Body of pancreas (tissue), 4 donors: Measurements from ENCODE around the gene GPR107. TPM values are rescaled to one million over a fixed set of nuclear protein-coding genes. Genes with fewer than 3 reads are reported as not detected.

Experiments used
- ATAC-seq: fragments of 150-250 bp; one replicate; pipeline ENCODE4 v1.9.1; 2016
- DNase-seq, 4 donors: peaks; one replicate each; pipeline ENCODE4 v3.0.0-alpha.2; 2019
- H3K27ac ChIP-seq, 4 donors: fragments of 200-600 bp; sonication (generic); 1 replicate in 3 of 4; 2 replicates in 1 of 4; pipeline versions ENCODE4 v1.5.1 to v1.6.1; 2016 to 2019; ENCODE audit warnings: mild to moderate bottlenecking in 1 of 4, mixed read lengths in 1 of 4, moderate library complexity in 1 of 4
- H3K27me3 ChIP-seq, 2 donors: fragments of 200-600 bp; sonication (generic); one replicate each; pipeline ENCODE4 v1.6.0; 2016; ENCODE audit warnings: mild to moderate bottlenecking in 1 of 2
- H3K36me3 ChIP-seq, 2 donors: fragments of 200-600 bp; sonication (generic); replicated peaks in 1 of 2; 2 replicates each; pipeline ENCODE4 v1.5.1; 2016; ENCODE audit warnings: low read depth in 2 of 2; ENCODE audit not compliant: insufficient read depth in 1 of 2
- H3K4me1 ChIP-seq: fragments of 200-600 bp; sonication (generic); one replicate; pipeline ENCODE4 v1.6.0; 2016
- H3K4me3 ChIP-seq, 2 donors: fragments of 200-600 bp; sonication (generic); 1 replicate in 1 of 2; 2 replicates in 1 of 2; pipeline ENCODE4 v1.5.1; 2016 to 2019
- H3K9me3 ChIP-seq, 3 donors: fragments of 200-600 bp; sonication (generic); 1 replicate in 2 of 3; 2 replicates in 1 of 3; pipeline ENCODE4 v1.5.1; 2016
- CTCF ChIP-seq, 7 experiments: fragments of 450-650 bp in 4 of 7; fragments of 200-600 bp in 3 of 7; sonication (generic) in 3 of 7; IDR thresholded peaks; one replicate each; pipeline ENCODE4 v1.5.1; 2016 to 2019; ENCODE audit warnings: antibody characterized with exemption in 7 of 7
- POLR2A ChIP-seq, 3 donors: fragments of 450-650 bp; IDR thresholded peaks; one replicate each; pipeline ENCODE4 v1.6.1; 2016; ENCODE audit warnings: antibody characterized with exemption in 3 of 3, mild to moderate bottlenecking in 2 of 3
- WGBS, 2 donors: methylation state at CpG; one replicate each; pipeline ENCODE4 v1.1.5; 2017; 5-methylcytosine and 5-hydroxymethylcytosine counted together
- intact Hi-C: fragments of 100-400 bp; cut with DNase I; formaldehyde crosslinking; loops from one replicate; pipeline ENCODE4 v1.15.1; 2023
- total RNA-seq, 2 donors: library from RNA; depleted of rRNA; stranded (reverse); fragments of >200 nt; gene quantifications; one replicate each; pipeline ENCODE4 v1.1.0, GENCODE V29; 2016

GPR107 gene
- total RNA-seq, 2 donors from 2014 or later = 9.6 to 11.4 TPM

DNA sequence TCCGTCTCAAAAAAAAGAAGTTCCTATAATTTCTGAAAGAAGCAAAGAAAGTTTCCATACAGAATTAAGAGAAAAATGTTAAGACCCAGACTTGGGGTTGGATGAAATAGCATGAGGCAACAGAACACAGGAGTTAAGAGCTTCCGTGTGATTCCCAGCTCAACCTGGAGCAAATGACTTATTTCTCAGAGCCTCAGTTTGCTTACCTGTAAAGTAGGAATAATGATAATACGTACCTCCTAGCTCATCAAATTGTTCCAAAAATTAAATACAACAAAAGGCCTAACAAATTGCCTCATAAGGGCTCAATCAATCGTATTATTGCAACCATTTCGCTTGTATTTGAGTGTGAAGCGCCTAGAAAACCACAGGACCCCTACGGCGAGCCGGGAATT is 600 bp upstream of the GPR107 start:
- ATAC-seq = no peak
- intact Hi-C loops = no loop called here
- peak overlapping the region; percentile 74 to 86 (median 80) for H3K27ac ChIP-seq

GRCh38 chr9:130054325-130054786 is 650 bp downstream of the GPR107 start:
- peak overlapping the region; percentile 74 to 86 (median 80) for H3K27ac ChIP-seq
- peaks cover 19% of the 10 kb centered on the region for H3K4me1 ChIP-seq
- H3K4me3 ChIP-seq = peak overlapping the region; percentile 99
- ATAC-seq = peak; percentile 7
- WGBS, 2 donors = 2 to 3% methylated on average over 14 of the region's 14 CpGs
- DNase-seq = no peak
- intact Hi-C loops = no loop called here
- H3K27me3 ChIP-seq = no peaks in the 10 kb centered on the region
- TF ChIP-seq POLR2A (IDR thresholded peaks at IDR 0.05) (no peak), CTCF (IDR thresholded peaks at IDR 0.05) (no peak)
- H3K36me3 ChIP-seq = no peaks in the 10 kb centered on the region
- H3K9me3 ChIP-seq = no peaks in the 10 kb centered on the region

More for the DNA sequence above, 600 bp upstream of the GPR107 start:
- TF ChIP-seq POLR2A (IDR thresholded peaks at IDR 0.05) (no peak), CTCF (IDR thresholded peaks at IDR 0.05) (no peak)
- H3K4me3 ChIP-seq = peak overlapping the region; percentile 99
- 10% methylated on average over 9 of the region's 9 CpGs for WGBS, 2 donors
- peaks cover 19% of the 10 kb centered on the region for H3K4me1 ChIP-seq
- no peaks in the 10 kb centered on the region for H3K27me3 ChIP-seq
- no peak for DNase-seq
- no peaks in the 10 kb centered on the region for H3K36me3 ChIP-seq
- no peaks in the 10 kb centered on the region for H3K9me3 ChIP-seq

- Histone ChIP-seq H3K4me3 (no peak overlapping the region), H3K9me3 (no peaks in the 10 kb centered on the region), H3K36me3 (no peaks in the 10 kb centered on the region), H3K27me3 (no peaks in the 10 kb centered on the region), H3K27ac (no peak overlapping the region), H3K4me1 (peaks cover 19% of the 10 kb centered on the region)
- ATAC-seq = no peak
- TF ChIP-seq POLR2A (IDR thresholded peaks at IDR 0.05) = no peak
- TF ChIP-seq CTCF (IDR thresholded peaks at IDR 0.05) = no peak
- intact Hi-C loops = no loop called here
- no peak for DNase-seq
- 61 to 69% methylated on average over 7 to 8 of the region's 8 CpGs for WGBS, 2 donors
Measured at GRCh38 chr9:130054820-130055219, 1.1 kb downstream of the GPR107 start.

GRCh38 chr9:130058154-130058553 is 4.4 kb downstream of the GPR107 start:
- WGBS, 2 donors = 87 to 91% methylated on average over 7 of the region's 7 CpGs
- DNase-seq (no peak), ATAC-seq (no peak)
- no peaks in the 10 kb centered on the region for H3K36me3 ChIP-seq
- intact Hi-C loops = no loop called here
- TF ChIP-seq CTCF (IDR thresholded peaks at IDR 0.05) (peak in 1 of 7 experiments; percentile 8), POLR2A (IDR thresholded peaks at IDR 0.05) (no peak)
- H3K27me3 ChIP-seq = no peaks in the 10 kb centered on the region
- H3K4me1 ChIP-seq = peaks cover 10% of the 10 kb centered on the region
- H3K27ac ChIP-seq = no peak overlapping the region
- H3K4me3 ChIP-seq = no peak overlapping the region
- no peaks in the 10 kb centered on the region for H3K9me3 ChIP-seq

- DNase-seq (no peak), ATAC-seq (no peak)
- Histone ChIP-seq H3K36me3 (no peaks in the 10 kb centered on the region), H3K27ac (no peak overlapping the region), H3K27me3 (no peaks in the 10 kb centered on the region), H3K4me3 (no peak overlapping the region), H3K4me1 (peaks cover 8% of the 10 kb centered on the region), H3K9me3 (no peaks in the 10 kb centered on the region)
- intact Hi-C loops = no loop called here
- 51 to 54% methylated on average over 3 of the region's 3 CpGs for WGBS, 2 donors
- TF ChIP-seq CTCF (IDR thresholded peaks at IDR 0.05) (no peak), POLR2A (IDR thresholded peaks at IDR 0.05) (no peak)
Measured at GRCh38 chr9:130058887-130059286, 5.2 kb downstream of the GPR107 start.
